PC-9 (cell line): ENCODE data around the gene CACNA1G. TPM values are rescaled to one million over a fixed set of nuclear protein-coding genes. Genes with fewer than 3 reads are reported as not detected.

Experiments used
- BruUV-seq: library from RNA; stranded (reverse); fragments of 400-500 nt; replicated peaks from 2 replicates; lab custom pipeline; 2021; lab: Mats Ljungman, UMichigan
- CTCF ChIA-PET: fragments of 300-600 bp; sonication (Branson Sonifier 250); formaldehyde crosslinking; loops from one replicate; lab custom pipeline; 2022; ENCODE audit warnings: antibody characterized with exemption; lab: Charles Lee
- POLR2A ChIA-PET: fragments of 300-600 bp; sonication (Branson Sonifier 250); formaldehyde crosslinking; loops from one replicate; lab custom pipeline; 2022; ENCODE audit warnings: antibody characterized with exemption; ENCODE audit not compliant: unreplicated experiment; lab: Charles Lee
- DNase-seq, 2 experiments: peaks; one replicate each; pipeline versions ENCODE4 v3.0.0 to v3.0.0-alpha.2; 2015 to 2022; ENCODE audit warnings: mixed read lengths in 1 of 2
- H2AFZ ChIP-seq: fragments of 200-600 bp; sonication (generic); 2 replicates; pipeline ENCODE4 v1.8.1; 2017; ENCODE audit warnings: antibody characterized with exemption
- H3F3A ChIP-seq: fragments of 200-600 bp; sonication (generic); 2 replicates; pipeline ENCODE4 v1.8.1; 2017; ENCODE audit warnings: antibody characterized with exemption, mild to moderate bottlenecking, low read depth; ENCODE audit not compliant: insufficient read depth
- H3K27ac ChIP-seq: fragments of 200-600 bp; sonication (generic); 2 replicates; pipeline ENCODE4 v1.6.1; 2016; ENCODE audit warnings: mixed run types
- H3K27me3 ChIP-seq: fragments of 200-600 bp; sonication (generic); 2 replicates; pipeline ENCODE4 v1.6.1; 2016; ENCODE audit warnings: low read depth, mixed run types; ENCODE audit not compliant: insufficient read depth
- H3K36me3 ChIP-seq: fragments of 200-600 bp; sonication (generic); 2 replicates; pipeline ENCODE4 v1.6.1; 2016; ENCODE audit warnings: low read depth, mixed run types
- H3K4me1 ChIP-seq: fragments of 200-600 bp; sonication (generic); replicated peaks from 2 replicates; pipeline ENCODE4 v1.6.1; 2016; ENCODE audit warnings: mixed run types; ENCODE audit not compliant: insufficient read depth
- H3K4me2 ChIP-seq: fragments of 200-600 bp; sonication (generic); 2 replicates; pipeline ENCODE4 v1.6.1; 2017; ENCODE audit warnings: mixed run types
- H3K4me3 ChIP-seq: fragments of 200-600 bp; sonication (generic); 2 replicates; pipeline ENCODE4 v1.6.1; 2016; ENCODE audit warnings: mixed run types
- H3K79me2 ChIP-seq: fragments of 200-600 bp; sonication (generic); 2 replicates; pipeline ENCODE4 v1.6.1; 2017; ENCODE audit warnings: low read depth, mixed run types
- H3K9me2 ChIP-seq: fragments of 200-600 bp; sonication (generic); 2 replicates; pipeline ENCODE4 v1.8.1; 2017; ENCODE audit warnings: mild to moderate bottlenecking; ENCODE audit not compliant: insufficient read depth
- H3K9me3 ChIP-seq: fragments of 200-600 bp; sonication (generic); 2 replicates; pipeline ENCODE4 v1.8.1; 2016; ENCODE audit warnings: low read depth; ENCODE audit not compliant: insufficient read depth
- H4K20me1 ChIP-seq: fragments of 200-600 bp; sonication (generic); 2 replicates; pipeline ENCODE4 v1.8.1; 2017; ENCODE audit not compliant: insufficient read depth
- EZH2 ChIP-seq: fragments of 200-600 bp; sonication (generic); IDR thresholded peaks from 2 replicates; pipeline ENCODE4 v1.8.0; 2017; ENCODE audit warnings: antibody characterized with exemption, low read depth
- intact Hi-C: fragments of 100-400 bp; cut with micrococcal nuclease; formaldehyde crosslinking; loops from one replicate; pipeline ENCODE4 v1.10.0; 2022; ENCODE audit not compliant: unreplicated experiment
- total RNA-seq: library from RNA; stranded (reverse); gene quantifications from 2 replicates; pipeline ENCODE4 v1.2.3, GENCODE V29; 2021
- TF ChIP-seq, protein P1 (sequence below): fragments of 200-600 bp; sonication (generic); conservative IDR thresholded peaks from 2 replicates; pipeline ENCODE4 v1.6.1; 2017; ENCODE audit warnings: mixed run types, antibody characterized with exemption, mild to moderate bottlenecking, moderate library complexity

Gene CACNA1G
- total RNA-seq, 1 experiment from 2014 or later = 0.46 TPM

DNA sequence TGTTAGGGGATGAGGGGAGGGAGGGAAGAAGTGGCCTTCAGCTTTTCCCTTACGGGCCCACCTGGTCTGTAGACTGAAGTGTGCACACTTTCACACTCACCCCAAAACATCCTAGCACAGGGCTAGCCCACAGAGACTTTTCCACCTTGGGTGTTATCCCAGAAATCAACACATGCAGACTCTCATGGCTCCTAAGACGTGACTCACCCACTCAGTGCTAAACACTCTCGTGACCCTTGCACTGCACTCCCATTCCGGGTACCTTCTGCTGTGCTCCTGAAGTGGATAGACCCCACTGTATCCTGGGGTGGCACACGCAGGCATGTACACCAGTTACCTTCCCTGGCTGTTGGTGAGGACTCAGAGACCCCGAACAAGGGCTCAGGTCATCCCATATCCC lies 51.1 kb downstream of the CACNA1G start:
- no peak overlapping the region for H3K4me2 ChIP-seq
- no peaks in the 10 kb centered on the region for H3K9me2 ChIP-seq
- CTCF ChIA-PET = no interaction called here
- no TSS peak for BruUV-seq
- H2AFZ ChIP-seq = no peak overlapping the region
- no peaks in the 10 kb centered on the region for H3K79me2 ChIP-seq
- POLR2A ChIA-PET = no interaction called here
- no peak overlapping the region for H3K4me3 ChIP-seq
- H3K36me3 ChIP-seq = no peaks in the 10 kb centered on the region
- H4K20me1 ChIP-seq = no peaks in the 10 kb centered on the region
- DNase-seq = no peak
- H3K27me3 ChIP-seq = peaks cover 51% of the 10 kb centered on the region
- H3K4me1 ChIP-seq = no peaks in the 10 kb centered on the region
- intact Hi-C loops = no loop called here
- no peaks in the 10 kb centered on the region for H3K9me3 ChIP-seq
- no peak overlapping the region for H3K27ac ChIP-seq
- TF ChIP-seq, protein P1, sequence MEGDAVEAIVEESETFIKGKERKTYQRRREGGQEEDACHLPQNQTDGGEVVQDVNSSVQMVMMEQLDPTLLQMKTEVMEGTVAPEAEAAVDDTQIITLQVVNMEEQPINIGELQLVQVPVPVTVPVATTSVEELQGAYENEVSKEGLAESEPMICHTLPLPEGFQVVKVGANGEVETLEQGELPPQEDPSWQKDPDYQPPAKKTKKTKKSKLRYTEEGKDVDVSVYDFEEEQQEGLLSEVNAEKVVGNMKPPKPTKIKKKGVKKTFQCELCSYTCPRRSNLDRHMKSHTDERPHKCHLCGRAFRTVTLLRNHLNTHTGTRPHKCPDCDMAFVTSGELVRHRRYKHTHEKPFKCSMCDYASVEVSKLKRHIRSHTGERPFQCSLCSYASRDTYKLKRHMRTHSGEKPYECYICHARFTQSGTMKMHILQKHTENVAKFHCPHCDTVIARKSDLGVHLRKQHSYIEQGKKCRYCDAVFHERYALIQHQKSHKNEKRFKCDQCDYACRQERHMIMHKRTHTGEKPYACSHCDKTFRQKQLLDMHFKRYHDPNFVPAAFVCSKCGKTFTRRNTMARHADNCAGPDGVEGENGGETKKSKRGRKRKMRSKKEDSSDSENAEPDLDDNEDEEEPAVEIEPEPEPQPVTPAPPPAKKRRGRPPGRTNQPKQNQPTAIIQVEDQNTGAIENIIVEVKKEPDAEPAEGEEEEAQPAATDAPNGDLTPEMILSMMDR = no peak
- TF ChIP-seq EZH2 = no peak
- H3F3A ChIP-seq = peaks cover 7% of the 10 kb centered on the region; the same call in 1 of the 2 replicates

DNA sequence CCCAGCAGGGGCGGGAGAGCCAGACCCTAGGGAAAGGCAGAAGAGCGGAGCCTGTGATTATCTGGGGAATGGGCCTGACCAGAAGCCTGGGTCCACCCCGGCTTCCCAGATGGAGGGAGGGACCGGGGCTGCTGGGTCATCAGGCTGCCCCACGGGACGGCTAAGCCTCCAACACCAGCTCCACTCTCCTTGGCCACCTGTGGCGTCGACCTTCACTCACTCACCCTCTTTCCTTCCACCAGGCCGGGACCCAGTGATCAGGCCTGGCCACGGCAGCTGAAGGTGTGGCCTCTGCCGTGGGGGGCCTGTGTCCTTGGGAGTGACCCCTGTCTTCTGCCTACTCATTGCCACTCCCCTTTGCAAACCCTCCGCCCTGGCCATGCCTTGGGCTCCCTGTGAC lies 51.8 kb downstream of the CACNA1G start:
- Histone ChIP-seq H3F3A (peaks cover 7% of the 10 kb centered on the region; the same call in 1 of the 2 replicates), H3K4me1 (no peaks in the 10 kb centered on the region), H3K36me3 (no peaks in the 10 kb centered on the region), H3K27ac (no peak overlapping the region), H3K4me3 (no peak overlapping the region), H4K20me1 (no peaks in the 10 kb centered on the region), H3K79me2 (no peaks in the 10 kb centered on the region), H3K9me2 (no peaks in the 10 kb centered on the region), H3K9me3 (no peaks in the 10 kb centered on the region), H3K4me2 (no peak overlapping the region), H2AFZ (no peak overlapping the region), H3K27me3 (peaks cover 46% of the 10 kb centered on the region)
- BruUV-seq = no TSS peak
- CTCF ChIA-PET = no interaction called here
- POLR2A ChIA-PET = no interaction called here
- no peak for TF ChIP-seq EZH2
- TF ChIP-seq, protein P1 = no peak
- intact Hi-C loops = no loop called here
- no peak for DNase-seq

DNA sequence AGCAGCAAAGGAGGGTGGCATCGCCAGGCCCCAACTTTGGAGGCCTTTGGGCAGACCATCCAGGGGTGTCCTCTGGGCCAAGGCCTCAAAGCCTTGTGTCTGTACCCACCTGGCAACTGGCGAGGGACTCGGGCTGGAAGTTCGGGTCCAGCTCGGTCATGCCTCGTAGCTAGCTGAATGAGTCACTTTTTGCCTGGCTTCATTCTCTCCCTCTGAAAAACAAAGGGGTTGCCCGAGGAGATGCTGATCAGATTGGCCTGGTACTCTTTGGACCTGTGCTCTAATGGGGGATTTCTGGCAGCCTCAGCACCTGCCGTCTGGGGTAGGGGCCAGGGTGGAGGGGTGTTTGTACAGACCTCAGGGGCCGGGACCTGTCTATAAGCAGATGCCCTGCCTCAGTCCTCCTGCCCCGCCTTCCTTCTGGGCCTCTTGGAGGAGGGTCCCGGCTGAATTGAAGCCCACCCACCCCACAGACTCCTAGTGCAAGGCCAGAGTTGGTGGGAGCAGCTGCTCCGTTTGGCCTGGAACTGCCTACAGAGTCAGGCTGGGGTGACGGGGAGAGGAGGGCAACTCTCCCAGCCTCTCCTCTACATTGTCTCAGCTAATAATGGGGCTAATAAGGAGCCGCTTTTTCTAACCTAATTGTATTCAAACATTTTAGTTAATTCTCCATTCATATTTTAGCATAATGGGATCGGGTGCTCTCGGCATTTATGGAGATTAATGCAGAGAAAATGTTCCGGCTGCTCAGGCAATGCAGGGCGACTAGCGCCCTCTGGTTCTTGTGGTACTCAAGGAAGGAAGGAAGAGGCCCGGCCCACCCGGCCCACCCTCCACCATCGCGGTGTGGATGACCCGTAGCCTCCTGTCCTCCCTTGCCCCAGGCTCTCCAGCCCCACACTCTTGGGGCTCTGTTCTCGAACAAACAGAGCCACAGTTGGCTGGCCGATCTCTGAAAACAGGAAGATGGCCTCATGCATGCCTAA lies 52.8 kb downstream of the CACNA1G start:
- CTCF ChIA-PET = no interaction called here
- Histone ChIP-seq H3K4me2 (no peak overlapping the region), H3K9me2 (no peaks in the 10 kb centered on the region), H3K4me3 (no peak overlapping the region), H3F3A (peaks cover 7% of the 10 kb centered on the region; the same call in 1 of the 2 replicates), H2AFZ (no peak overlapping the region), H3K9me3 (no peaks in the 10 kb centered on the region), H3K27me3 (peaks cover 36% of the 10 kb centered on the region), H3K4me1 (no peaks in the 10 kb centered on the region), H4K20me1 (no peaks in the 10 kb centered on the region), H3K36me3 (no peaks in the 10 kb centered on the region), H3K79me2 (no peaks in the 10 kb centered on the region), H3K27ac (no peak overlapping the region)
- no peak for DNase-seq
- BruUV-seq = no TSS peak
- POLR2A ChIA-PET = no interaction called here
- no peak for TF ChIP-seq EZH2
- TF ChIP-seq, protein P1 = no peak
- intact Hi-C loops = no loop called here
